ENCODE results near the gene PTPRT.

Gene PTPRT

DNA sequence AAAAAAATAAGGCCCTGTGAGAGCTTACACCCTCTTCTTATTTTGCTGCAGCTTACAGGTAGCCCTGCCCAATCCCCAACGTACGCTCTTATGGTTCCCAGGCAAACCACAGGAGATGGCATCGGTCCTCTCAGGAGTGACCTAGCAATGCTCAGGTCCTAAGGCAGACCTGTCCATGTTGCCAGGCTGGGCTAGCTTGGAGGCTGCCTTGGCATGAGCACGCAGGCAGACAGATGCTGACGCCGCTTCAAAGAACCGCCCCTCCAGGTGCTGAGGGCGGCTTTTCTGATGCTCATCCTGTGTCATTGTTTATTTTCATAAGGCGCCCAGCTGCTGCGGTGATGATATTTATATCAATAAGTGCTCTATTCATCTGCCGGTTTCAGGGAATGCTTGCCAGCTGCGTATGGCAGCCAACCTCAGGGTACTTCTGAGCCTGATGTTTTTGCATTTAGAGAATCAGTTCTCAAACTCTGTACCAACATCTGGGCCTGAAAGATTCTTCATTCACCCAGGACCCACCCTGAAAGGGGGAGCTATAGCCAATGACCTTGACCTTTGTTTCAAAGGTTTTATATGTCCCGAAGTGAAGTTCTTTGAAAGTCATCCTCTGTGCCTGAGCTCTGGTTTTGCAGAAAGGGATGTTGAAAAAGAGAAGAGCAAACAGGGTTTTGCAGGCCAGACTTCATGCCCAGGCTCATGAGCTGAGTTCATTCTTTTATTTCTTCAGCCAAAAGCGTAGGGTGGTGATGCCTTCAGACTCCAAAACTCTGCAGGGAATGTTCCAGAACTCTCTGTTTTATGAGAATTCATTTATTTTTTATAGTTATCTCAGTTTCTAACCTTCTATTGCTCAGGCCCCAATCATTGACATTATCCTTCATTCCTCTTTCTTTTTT is 1095.9 kb downstream of the PTPRT start:
- no peak for DNase-seq (ENCODE audit: low read depth in 2 of 3, low spot score in 2 of 3)

DNA sequence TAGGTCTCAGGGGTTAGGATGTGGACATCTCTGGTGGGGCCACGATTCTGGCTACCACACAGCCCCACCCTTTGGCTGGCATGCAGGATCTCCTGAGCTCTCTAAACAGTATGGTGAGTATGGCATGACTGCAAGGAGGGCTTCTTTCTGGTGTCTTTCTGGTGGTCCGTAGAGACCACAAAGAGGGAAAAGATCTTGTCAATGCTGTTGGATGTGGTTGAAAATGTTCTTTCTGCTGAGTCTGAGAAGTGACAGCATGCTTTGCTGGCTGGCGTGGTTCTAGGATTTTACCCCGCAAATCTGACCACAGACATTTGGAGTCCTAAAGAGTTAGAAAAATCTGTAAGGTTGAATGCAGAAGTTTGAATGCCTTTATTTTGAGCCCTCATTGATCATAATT is 1096.7 kb downstream of the PTPRT start:
- DNase-seq (ENCODE audit: low read depth in 2 of 3, low spot score in 2 of 3): no peak

DNA sequence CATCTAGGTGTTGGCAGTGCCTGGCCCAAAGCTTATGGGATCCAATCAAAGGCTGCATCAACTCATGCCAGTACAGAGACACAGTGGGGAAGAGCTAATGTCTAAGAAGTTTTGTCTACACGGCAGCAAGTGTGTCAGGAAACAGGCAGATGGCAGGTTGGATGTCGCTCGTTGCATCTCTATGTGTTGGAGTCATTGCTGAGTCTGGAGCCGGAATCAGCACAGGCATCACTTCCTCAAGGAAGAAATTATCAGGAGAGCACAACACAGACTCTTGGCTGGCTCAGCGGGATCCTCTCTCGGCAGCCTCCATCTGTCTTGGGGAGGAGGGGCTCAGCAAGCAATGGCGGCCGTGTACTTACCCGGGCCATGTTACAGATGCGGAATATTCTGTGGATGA is 1104.3 kb downstream of the PTPRT start:
- no peak for DNase-seq (ENCODE audit: low read depth in 2 of 3, low spot score in 2 of 3)

DNA sequence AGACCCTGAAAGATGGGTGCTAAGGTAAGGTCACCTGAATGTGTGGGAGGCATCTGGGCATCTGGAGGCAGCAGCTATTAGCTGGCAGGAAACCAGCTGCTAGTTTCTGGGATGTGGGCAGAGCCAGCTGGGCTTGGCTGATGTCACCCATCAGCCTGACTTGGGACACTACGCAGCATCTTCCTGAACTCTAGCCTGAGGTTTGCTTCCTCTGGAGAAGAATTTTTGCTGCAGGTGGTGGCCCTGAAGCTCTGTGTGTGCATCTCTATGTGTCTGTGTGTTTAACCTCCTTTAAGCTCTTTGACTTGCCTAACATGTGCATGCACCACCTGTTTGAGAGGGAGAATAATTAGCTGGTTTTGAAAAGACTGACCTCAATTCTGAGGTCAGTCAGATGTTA is 1106.4 kb downstream of the PTPRT start:
- no peak for DNase-seq (ENCODE audit: low read depth in 2 of 3, low spot score in 2 of 3)

DNA sequence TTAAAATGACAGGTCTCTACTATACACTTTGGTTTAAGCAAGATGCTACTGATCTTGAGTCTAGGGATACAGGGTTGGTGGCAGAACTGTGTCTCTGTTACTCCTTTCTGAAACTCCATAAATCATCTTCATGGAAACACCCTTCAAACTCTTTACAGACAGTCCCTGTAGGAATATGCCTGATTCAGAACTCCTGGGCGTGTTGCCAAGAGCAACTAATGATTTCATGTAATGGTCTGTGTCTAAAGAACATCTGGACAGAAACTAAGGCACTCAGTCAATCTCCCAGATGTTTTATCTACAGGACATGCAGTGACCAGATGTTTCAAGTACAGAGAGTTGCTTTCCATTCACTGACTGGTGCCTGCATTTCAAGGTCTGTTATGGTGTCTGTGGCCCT is 1107.1 kb downstream of the PTPRT start:
- DNase-seq (ENCODE audit: low read depth in 2 of 3, low spot score in 2 of 3): no peak

DNA sequence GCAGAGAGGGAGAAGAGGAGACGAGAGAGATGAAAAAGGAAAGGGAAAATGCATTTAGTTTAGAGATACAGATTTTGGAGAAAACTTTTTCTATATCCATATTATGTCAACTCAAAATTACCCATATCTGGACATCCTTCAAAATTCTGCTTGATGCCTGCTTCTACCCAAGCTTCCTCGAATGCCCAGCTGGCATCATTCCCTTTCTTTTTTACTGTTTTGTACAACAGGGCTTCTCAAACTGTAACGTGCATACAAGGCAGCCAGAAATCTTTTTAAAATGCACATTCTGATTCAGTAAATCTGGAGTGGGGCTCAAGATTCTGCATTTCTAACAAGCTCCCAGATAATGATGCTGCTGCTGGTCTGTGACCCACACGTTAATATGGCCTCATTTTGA is 1108.8 kb downstream of the PTPRT start:
- no peak for DNase-seq (ENCODE audit: low read depth in 2 of 3, low spot score in 2 of 3)

DNA sequence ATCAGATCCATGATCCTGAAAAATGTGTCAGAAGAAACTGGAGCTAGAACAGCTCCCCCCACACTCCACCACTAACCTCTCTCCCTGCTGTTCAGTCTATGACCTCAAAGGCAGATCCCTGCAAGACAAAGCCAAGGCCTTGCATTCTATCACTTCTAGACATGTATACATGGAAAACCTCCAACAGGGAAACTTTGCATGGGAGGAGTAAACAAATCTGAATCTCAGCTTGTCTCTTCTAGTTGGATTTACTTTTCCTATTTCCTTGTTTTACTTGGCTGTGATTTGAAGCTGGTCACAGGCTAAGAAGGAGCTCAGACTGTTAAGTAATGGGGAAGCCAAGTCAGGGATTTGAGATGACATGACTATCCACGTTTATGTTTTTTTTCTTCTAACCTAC is 1114.8 kb downstream of the PTPRT start:
- DNase-seq (ENCODE audit: low read depth in 2 of 3, low spot score in 2 of 3): no peak

DNA sequence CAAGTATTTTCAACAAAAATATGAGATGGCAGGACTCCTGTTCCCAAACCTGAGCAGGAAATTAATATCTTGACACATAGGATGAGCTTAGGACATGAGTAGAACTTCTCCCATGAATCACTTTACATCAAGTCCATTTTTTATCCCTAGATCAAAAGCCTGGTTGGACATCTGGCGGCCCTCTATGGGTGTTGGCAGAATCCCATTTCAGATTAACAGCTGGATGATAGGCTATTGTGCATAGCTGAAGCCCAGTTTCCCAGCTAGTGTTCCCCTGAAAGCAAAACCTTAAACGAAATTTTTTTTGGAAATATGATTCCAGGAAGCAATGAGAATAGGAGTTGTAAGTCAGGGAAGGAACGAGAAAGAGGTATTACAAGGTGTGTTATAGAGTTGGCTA is 1122.1 kb downstream of the PTPRT start:
- DNase-seq (ENCODE audit: low read depth in 2 of 3, low spot score in 2 of 3): no peak

DNA sequence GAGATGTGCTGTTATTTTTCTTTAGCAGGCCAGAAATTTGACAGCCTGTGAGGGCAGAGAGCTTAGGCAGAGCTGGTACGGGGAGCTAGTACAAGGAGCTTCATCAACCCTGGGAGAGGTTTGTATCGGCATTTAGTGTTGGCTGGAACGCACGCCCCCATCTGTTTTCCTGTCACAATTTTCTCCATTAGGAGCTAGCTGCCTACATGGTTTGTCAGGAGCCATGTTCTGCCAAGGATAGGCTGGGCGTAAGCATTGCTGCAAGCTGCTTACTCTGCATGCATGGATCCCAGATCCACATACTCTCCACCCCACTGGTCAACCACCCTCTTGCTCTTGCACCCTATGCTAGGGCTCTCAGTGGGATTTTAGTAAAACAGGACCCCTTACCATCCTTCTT is 1122.5 kb downstream of the PTPRT start:
- DNase-seq (ENCODE audit: low read depth in 2 of 3, low spot score in 2 of 3): no peak

DNA sequence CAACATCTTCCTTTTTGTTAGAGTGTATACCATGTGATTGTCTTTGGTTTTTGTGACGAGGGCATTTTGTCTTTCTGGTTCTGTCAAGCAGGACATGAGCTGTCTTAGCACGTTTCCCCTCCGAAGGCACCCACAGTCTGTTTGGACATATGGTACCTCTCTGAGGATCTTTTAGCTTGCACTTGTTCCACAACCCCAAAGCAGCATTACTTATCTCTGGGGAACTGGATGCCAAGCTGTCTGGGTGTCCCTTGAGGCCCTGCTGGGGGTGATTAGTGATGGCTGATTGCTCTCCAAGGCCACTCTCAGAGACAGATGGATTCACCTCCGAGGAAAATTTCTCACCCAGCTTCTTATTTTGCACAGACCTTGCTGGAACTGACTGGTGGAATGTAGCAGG is 1126.6 kb downstream of the PTPRT start:
- no peak for DNase-seq (ENCODE audit: low read depth in 2 of 3, low spot score in 2 of 3)

DNA sequence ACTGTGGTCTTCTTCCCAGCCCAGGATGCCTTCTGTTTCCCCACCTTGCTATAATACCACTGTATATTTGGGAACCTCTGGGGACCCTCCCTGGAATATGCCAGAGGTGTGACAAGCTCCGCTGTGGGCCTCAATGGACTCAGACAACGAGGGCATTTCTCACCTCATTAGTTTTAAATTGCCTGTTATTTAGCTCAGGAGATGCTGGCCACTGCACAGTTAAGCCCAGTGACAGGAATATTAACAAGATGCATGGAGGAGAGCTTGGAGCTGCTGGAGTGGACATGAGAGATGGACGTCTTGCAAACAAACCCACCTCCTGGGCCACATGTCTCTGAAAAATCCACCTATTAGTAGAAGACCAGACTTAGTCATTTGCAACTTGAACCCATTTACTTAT is 1136.4 kb downstream of the PTPRT start:
- DNase-seq (ENCODE audit: low read depth in 2 of 3, low spot score in 2 of 3): no peak

DNA sequence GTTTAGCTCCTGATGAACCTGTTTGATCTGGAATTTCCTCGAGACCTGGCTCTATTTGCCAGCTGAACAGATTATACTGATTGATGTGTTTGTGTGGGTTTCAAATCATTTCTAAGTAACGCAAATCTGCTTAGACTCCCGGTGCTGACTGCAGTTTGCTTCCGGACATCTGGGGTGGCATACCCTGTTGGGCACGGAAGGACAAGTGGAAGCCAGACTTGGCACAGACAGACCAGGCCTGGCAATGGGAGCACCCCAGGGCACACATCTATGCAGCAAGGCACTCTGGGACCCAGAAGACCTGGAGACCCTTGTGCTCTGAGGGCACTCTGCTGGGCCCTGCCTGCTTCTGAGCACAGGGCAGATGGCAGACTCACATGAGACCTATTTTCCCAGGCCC is 1137.8 kb downstream of the PTPRT start:
- no peak for DNase-seq (ENCODE audit: low read depth in 2 of 3, low spot score in 2 of 3)

DNA sequence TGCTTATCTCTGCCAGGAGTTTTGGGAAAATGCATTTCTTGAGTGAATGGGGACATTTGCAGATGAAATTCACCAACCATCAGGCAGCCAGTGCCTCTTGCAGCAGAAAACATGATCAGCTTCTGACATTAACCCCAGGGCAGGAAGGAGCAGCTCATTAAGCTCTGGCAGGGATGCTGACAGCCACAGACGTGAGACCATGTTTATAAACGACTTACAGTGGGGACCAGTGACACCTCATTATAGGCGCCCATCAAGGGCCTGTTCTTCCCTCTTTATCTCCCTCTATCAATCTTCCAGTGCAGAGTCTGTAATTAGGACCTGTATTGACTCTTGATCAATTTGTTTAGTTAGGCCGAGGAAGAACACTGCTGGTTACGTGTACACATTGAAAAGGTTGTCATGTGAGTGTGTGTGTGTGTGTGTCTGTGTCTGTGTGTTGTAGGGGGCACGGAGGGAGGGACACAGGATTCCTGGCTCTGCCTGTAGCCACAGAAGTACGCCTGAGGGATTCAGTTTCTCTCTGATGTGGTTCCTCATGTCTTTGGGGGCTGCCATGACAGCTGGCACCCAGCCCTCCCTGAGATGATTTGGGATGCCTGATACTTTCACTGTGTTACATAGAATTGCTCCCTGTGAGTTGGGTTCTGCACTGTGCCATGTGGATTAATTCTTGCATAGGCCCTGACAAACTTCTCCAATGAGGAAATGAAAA is 1143.2 kb downstream of the PTPRT start:
- no peak for DNase-seq (ENCODE audit: low read depth in 2 of 3, low spot score in 2 of 3)

DNA sequence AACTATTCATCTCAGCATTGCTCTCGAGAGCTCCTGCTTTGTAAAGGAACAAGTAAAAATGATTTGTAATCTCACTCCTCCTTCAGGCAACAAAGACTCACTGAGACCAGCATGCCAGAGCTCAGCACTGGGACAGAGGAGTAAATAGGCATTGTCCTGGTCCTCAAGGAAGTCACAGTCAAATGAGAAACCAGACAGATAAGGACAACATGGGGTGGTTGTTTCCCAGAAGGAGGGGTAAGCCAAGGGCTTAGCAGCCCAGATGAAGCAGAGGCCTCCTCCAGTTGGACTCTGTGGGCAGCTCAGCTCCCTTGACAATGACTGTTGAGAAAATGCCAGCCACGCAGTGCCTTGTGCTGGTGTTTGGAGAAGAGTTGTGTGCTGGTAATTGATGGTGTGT is 1145.8 kb downstream of the PTPRT start:
- no peak for DNase-seq (ENCODE audit: low read depth in 2 of 3, low spot score in 2 of 3)

DNA sequence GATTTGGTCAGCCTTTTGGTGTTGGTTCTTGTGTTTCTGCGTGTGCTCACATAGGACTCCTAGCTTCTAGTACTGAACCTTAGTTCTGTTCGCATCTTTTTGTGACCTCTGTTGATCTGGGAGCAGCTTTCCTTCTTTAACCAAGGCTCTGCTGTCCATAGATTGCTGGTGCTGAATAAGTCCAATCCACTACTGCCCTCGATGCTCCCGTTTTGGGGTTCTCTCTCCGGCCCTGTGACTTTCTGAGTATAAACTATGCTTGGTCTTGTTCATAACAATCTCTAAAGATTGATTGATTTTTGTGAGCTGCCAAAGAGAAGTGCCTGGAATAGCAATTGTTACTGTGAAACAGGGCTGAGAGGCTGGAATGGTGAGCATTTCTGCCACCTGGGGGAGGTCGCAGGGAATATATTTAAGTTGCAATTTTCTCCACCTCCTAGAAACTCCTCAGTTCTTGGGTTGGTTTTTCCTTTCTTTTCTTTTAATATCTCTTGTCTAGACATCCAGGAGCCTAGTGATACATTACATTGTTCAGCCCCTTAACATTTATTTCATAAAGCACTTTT is 1148.6 kb downstream of the PTPRT start:
- no peak for DNase-seq (ENCODE audit: low read depth in 2 of 3, low spot score in 2 of 3)

DNA sequence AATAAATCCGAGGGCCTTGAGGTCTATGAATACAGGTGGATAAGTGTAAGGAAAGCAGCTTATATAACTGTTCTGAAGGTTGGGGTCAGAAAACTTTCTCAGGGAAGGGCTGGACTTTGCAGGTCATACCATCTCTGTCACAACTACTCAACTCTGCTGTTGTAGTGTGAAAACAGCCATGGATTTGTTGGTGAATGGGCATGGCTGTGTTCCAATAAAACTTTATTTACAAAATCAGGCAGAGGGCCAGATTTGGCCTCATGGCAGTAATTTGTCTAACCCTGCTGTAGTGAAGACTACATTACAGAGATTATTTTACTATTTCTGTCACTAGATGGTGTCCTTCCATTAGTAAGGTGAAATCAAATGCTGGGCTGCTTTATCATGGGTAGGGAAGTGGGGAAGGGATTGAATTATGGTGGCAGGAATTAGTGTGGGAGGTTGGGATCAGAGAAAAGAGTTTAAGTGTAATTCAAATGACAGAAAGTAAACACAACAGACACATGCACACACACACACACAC is 1161.9 kb downstream of the PTPRT start:
- DNase-seq (ENCODE audit: low read depth in 2 of 3, low spot score in 2 of 3): no peak

DNA sequence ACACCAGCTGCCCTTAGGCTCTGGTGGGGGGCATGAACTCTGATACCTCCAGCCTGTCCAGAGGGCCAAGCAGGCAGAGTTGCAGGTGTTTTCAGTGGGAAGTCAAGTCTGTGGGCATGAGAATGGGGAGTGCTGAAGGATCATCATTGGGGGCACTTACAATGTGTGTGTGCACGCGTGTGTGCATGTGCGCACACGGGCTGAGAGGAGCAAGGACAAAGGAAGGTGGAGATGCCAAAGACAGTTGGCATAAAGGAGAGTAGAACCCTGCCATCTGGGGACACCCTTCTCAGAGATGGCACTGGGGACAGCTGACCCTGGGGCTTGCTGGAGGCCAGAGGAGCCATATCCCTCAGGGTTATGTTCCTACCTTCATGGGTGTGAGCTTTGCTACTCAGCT is 1163.1 kb downstream of the PTPRT start:
- DNase-seq (ENCODE audit: low read depth in 2 of 3, low spot score in 2 of 3): no peak

DNA sequence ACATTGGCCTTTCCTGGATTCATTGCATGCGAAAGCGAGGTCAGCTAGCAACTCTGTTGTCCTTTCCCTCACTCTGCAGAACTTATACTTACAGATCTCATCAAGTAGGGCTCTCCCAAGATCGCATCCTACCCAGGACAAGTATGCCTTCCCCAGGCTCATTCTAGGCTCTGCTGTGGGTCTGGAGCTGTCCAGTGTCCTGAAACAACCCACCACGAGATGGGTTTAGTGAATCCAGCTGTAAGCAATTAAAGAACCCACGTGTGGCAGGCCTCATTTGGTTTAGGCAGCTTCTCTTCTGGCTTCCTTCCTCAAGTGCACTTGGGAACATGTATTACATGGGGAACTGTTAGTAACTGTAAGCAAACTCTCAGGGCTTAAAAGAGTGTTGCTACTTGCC is 1165.1 kb downstream of the PTPRT start:
- DNase-seq (ENCODE audit: low read depth in 2 of 3, low spot score in 2 of 3): no peak

All from activated CD8-positive, alpha-beta memory T cell treated with anti-CD3 and anti-CD28 coated beads for 48 hours (primary cell).